Ishikawa (cell line): Measurements from ENCODE around the gene TFRC.

Experiments
- EP300 ChIP-seq: IDR thresholded peaks from 2 replicates; pipeline ENCODE4 v1.6.1; 2012; ENCODE audit warnings: borderline replicate concordance
- FOXM1 ChIP-seq: IDR thresholded peaks from 2 replicates; pipeline ENCODE4 v1.6.1; 2012; ENCODE audit warnings: low read depth, borderline replicate concordance
- NFIC ChIP-seq: IDR thresholded peaks from 2 replicates; pipeline ENCODE4 v1.6.1; 2012
- TEAD4 ChIP-seq: IDR thresholded peaks from 2 replicates; pipeline ENCODE4 v1.6.1; 2012
- USF1 ChIP-seq: IDR thresholded peaks from 2 replicates; pipeline ENCODE4 v1.6.1; 2012
- YY1 ChIP-seq: IDR thresholded peaks from 2 replicates; pipeline ENCODE4 v1.6.1; 2012; ENCODE audit warnings: low read depth
- TF ChIP-seq, protein P1 (sequence below): IDR thresholded peaks from 2 replicates; pipeline ENCODE4 v1.6.1; 2012; ENCODE audit warnings: low read depth, mild to moderate bottlenecking

DNA sequence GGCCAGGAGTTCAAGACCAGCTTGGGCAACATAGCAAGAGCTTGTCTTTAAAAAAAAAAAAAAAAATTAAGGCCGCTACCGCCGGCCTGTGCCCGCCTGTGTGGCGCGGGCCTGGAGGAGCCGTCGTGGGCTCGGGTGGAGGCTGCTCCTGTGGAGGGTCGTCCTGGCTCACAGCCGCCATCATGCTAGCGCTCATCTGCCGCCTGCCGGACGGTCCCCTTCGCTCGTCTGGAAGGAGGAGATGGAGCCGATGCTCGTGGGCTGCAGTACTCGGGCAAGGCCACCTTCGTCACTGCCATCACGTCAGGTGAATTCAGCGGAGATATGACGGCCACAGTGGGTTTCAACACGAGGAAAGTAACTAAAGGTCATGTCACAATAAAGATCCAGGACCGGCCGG, 37.4 kb downstream of the TFRC start:
- TF ChIP-seq NFIC (no peak), YY1 (no peak), EP300 (no peak), FOXM1 (no peak), USF1 (no peak), TEAD4 (no peak)
- TF ChIP-seq, protein P1, sequence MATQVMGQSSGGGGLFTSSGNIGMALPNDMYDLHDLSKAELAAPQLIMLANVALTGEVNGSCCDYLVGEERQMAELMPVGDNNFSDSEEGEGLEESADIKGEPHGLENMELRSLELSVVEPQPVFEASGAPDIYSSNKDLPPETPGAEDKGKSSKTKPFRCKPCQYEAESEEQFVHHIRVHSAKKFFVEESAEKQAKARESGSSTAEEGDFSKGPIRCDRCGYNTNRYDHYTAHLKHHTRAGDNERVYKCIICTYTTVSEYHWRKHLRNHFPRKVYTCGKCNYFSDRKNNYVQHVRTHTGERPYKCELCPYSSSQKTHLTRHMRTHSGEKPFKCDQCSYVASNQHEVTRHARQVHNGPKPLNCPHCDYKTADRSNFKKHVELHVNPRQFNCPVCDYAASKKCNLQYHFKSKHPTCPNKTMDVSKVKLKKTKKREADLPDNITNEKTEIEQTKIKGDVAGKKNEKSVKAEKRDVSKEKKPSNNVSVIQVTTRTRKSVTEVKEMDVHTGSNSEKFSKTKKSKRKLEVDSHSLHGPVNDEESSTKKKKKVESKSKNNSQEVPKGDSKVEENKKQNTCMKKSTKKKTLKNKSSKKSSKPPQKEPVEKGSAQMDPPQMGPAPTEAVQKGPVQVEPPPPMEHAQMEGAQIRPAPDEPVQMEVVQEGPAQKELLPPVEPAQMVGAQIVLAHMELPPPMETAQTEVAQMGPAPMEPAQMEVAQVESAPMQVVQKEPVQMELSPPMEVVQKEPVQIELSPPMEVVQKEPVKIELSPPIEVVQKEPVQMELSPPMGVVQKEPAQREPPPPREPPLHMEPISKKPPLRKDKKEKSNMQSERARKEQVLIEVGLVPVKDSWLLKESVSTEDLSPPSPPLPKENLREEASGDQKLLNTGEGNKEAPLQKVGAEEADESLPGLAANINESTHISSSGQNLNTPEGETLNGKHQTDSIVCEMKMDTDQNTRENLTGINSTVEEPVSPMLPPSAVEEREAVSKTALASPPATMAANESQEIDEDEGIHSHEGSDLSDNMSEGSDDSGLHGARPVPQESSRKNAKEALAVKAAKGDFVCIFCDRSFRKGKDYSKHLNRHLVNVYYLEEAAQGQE: no peak
